NCI-H1092 (cell line): ENCODE data around the gene LRRC75A.
A peak's percentile ranks its signal among the peaks of the same experiment; 100 is the strongest.
"Not testable (repeated sequence)": the region's sequence is repeated elsewhere in the genome, so short reads cannot be mapped to it uniquely, and the experiment has no call there.

Experiments
- DNase-seq: peaks from one replicate; lab custom pipeline; 2025; lab: John Stamatoyannopoulos, UW

Gene LRRC75A

GRCh38 chr17:16432017-16432416, 60.0 kb downstream of the LRRC75A start:
- no peak for DNase-seq

DNA sequence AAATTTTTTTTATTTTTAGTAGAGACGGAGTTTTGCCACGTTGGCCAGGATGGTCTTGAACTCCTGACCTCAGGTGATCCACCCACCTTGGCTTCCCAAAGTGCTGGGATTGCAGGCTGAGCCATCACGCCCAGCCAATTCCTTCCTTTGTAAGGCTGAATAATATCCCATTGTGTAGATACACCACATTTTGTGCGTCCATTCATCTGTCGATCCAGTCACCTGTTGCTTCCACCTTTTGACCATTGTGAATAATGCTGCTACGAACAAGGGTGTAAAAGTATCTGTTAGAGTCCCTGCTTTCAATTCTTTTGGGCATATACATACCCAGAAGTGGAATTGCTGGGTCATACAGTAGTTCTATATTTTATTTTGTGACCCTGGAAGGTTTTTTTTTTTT, 61.3 kb downstream of the LRRC75A start:
- DNase-seq, result no peak

DNA sequence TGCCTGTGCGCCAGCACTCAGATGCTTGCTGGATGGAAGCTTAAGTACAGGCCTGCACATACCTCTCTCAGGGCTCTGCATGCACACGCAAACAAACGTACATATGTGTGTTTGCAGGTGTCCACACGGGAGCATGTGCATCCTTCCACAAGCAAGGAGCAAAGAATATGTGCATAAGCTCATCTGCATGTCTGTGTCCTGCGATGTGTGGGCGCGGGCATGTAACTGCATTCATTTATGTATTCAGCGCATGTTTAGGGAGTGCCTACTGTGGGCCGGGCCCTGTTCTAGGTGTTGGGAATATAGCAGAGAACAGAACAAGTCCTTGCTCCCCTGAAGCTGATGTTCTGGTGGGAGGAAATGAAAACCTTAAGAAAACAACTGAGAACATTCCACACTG, 62.9 kb downstream of the LRRC75A start:
- DNase-seq, result no peak

GRCh38 chr17:16428098-16428882, 63.7 kb downstream of the LRRC75A start:
- no peak for DNase-seq

DNA sequence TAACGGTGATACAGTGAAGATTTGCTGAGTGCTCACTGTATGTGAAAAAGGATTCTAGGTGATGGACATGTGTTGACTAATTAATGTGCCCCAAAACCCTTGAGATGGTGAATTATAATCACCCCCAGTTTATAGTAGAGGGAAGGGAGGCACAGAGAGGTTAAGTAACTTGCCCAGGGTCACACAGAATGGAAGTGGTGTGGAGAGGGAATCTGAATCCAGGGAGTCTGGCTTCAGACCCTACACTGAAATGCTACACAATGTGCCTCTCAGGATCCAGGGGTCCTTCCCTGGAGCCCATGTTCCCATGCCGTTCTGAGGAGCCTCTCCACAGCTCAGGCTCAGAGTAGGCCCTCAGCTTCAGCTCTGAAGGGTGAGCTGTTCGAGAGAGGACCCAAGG, 65.0 kb downstream of the LRRC75A start:
- DNase-seq, result no peak

- DNase-seq, result peak; percentile 31
Measured at GRCh38 chr17:16425698-16426659, 66.0 kb downstream of the LRRC75A start.

DNA sequence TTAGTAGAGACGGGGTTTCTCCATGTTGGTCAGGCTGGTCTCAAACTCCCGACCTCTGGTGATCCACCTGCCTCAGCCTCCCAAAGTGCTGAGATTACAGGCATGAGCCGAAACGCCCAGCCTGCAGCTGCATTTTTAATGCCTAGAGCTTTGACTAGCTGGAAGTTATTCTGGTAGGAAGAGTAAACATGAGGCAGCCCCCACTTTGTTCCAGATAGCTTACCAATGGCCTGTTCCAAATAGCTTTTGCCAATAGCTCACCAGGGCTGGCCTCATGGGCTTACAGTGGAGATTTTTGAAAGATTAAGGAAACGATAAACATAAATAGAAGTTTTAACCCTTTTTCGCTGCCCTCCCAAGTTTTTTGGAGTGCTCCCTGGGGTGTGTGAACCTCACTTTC, 66.8 kb downstream of the LRRC75A start:
- DNase-seq, result no peak

DNA sequence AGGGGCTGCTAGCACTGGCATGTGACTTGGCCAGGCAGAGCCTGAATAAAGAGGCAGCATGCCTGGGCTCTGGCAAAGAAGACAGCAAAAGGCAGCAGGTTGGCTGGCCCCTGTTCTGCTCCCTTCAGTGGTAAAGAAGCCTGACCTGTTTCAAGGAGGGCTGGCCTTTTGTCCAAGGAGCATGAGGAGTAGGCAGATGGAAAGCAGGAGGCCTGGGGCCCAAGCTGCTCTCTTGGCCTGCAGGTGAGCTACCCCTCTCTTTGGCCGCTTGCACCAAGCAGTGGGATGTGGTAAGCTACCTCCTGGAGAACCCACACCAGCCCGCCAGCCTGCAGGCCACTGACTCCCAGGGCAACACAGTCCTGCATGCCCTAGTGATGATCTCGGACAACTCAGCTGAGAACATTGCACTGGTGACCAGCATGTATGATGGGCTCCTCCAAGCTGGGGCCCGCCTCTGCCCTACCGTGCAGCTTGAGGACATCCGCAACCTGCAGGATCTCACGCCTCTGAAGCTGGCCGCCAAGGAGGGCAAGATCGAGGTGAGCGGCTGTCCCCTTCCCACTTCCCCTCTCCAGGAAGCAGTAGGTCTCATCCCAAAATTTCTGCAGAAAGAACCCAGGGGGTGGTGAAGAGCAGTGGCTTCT, 68.6 kb downstream of the LRRC75A start:
- no peak for DNase-seq

DNA sequence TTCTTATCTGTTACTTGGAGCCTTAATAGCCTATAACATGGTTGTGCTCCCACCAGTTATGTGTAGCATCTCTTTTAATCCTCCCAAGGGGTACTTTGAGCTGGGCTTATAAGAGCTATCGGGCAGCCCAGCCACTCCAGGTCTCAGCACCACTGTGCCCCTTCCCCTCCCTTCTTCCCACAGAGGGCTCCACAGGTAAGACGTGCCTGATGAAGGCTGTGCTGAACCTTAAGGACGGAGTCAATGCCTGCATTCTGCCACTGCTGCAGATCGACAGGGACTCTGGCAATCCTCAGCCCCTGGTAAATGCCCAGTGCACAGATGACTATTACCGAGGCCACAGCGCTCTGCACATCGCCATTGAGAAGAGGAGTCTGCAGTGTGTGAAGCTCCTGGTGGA, 69.6 kb downstream of the LRRC75A start:
- no peak for DNase-seq

DNA sequence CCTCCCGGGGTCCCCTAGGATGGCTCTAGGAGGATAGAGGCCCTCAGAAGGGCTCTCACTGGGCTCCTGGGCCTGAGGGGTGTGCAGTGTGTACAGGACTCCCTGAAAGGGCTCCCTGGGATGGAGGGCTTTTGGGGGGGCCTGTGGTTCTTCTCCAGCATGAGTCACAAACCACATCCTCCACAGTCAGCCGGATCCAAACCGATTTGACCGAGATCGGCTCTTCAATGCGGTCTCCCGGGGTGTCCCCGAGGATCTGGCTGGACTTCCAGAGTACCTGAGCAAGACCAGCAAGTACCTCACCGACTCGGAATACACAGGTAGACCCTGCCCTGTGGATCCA, 72.1 kb downstream of the LRRC75A start:
- no peak for DNase-seq

- no peak for DNase-seq
Measured at GRCh38 chr17:16419074-16419928, 72.7 kb downstream of the LRRC75A start.

- no peak for DNase-seq
Measured at GRCh38 chr17:16418685-16419068, 73.3 kb downstream of the LRRC75A start.

- DNase-seq, result no peak
Measured at GRCh38 chr17:16417896-16418684, 73.9 kb downstream of the LRRC75A start.

DNA sequence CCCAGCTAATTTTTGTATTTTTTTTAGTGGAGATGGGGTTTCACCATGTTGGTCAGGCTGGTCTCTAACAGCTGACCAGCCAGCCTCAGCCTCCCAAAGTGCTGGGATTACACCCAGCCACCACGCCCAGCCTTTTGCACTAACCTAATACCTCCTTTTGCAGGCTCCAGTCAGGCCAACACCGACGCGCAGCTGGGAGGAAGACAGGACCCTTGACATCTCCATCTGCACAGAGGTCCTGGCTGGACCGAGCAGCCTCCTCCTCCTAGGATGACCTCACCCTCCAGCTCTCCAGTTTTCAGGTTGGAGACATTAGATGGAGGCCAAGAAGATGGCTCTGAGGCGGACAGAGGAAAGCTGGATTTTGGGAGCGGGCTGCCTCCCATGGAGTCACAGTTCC, 74.6 kb downstream of the LRRC75A start:
- no peak for DNase-seq

DNA sequence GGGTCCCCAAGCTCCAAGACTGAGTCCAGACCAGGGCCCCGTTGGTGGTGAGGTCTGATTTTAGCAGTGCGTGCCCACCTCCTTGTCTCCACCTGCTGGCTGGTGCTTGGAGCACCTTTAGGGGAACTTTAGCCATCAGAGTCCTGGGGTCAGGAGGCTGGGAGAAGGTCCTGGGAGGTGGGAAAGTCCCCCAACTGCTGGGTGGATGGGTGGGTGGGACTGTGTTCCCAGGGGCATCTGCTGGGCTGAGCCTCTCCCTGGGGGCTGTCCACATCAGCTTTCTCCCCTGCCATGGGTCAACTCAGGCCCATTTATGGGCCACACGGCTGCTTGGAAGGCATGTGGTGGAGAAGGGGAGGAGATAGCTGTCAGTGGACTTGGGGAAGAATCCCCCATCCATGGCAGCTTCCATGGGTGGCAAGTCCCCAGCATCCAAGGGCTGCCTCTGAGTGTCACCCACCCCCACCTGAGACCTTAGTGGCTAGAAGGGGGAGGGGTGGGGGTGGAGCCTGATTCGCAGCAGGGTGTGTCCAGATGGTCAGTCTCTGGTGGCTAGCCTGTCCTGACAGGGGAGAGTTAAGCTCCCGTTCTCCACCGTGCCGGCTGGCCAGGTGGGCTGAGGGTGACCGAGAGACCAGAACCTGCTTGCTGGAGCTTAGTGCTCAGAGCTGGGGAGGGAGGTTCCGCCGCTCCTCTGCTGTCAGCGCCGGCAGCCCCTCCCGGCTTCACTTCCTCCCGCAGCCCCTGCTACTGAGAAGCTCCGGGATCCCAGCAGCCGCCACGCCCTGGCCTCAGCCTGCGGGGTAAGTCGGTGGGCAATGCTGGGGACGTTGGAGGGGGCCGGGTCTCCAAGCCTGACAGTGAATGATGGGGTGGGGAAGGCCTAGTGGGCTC, 76.7 kb downstream of the LRRC75A start, which contains the start of gene TRPV2:
TRPV2 (plus strand) TSS at position 541 of the 894 bp plus-strand sequence. CDS start 2,098 bp downstream, outside the sequence.
- no peak for DNase-seq

DNA sequence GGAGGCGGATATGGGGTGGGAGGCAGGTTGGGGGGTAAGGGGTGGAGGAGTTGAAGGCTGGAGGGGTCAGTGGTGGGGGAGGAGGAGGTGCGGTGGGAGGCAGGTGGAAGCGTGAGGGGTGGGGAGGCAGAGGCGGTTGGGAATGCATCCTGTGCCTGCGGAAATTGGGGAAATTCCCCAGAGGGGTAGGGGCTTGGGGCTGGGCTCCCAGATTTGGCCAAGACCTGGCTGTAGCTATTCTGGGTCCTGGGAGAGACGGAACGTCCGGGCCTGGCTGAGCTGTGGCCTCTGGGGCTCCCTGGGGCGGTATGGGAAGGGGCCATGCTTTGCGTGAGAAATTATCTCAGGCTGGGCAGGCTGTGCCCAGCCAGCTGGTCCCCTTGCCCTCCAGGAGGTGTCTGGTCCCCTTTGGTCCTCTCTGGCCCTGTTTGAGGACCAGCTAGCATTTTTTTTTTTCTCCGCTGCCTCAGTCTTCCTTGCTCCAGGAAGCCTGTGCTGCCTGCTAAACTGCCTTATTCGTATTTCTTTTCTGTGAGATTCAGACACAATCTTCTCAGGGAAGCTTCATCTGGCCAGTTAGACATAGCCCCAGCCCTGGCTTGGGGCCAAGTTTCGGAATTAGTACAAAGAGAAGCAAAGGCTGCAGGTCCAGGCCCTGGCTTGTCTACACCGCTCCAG, 83.9 kb downstream of the LRRC75A start:
- DNase-seq, result peak; percentile 2

GRCh38 chr17:16406742-16407674, 85.0 kb downstream of the LRRC75A start:
- DNase-seq, result no peak

GRCh38 chr17:16403847-16404246, 88.1 kb downstream of the LRRC75A start:
- not testable (repeated sequence) for DNase-seq
